ENCODE measurements around the gene DLG2.
"Not testable (repeated sequence)": the region's sequence is repeated elsewhere in the genome, so short reads cannot be mapped to it uniquely, and the experiment has no call there.

The DLG2 gene

GRCh38 chr11:85095239-85095638 lies 531.9 kb downstream of the DLG2 start:
- no peak for DNase-seq

GRCh38 chr11:85094795-85095194 lies 532.3 kb downstream of the DLG2 start:
- no peak for DNase-seq

- DNase-seq, result no peak
These were observed 537.5 kb downstream of the DLG2 start for GRCh38 chr11:85089654-85090053.

GRCh38 chr11:85088286-85088685 lies 538.9 kb downstream of the DLG2 start:
- DNase-seq, result no peak

GRCh38 chr11:85086504-85087284 lies 540.5 kb downstream of the DLG2 start:
- DNase-seq, result no peak

GRCh38 chr11:85076535-85077330 lies 550.4 kb downstream of the DLG2 start:
- no peak for DNase-seq

GRCh38 chr11:85062659-85063058 lies 564.5 kb downstream of the DLG2 start:
- DNase-seq, result no peak

GRCh38 chr11:85052636-85053035 lies 574.5 kb downstream of the DLG2 start:
- DNase-seq, result no peak

- DNase-seq, result no peak
These were observed 578.3 kb downstream of the DLG2 start for GRCh38 chr11:85048801-85049200.

- DNase-seq, result no peak
These were observed 581.4 kb downstream of the DLG2 start for GRCh38 chr11:85045716-85046115.

- no peak for DNase-seq
These were observed 582.2 kb downstream of the DLG2 start for GRCh38 chr11:85044911-85045310.

- DNase-seq, result no peak
These were observed 584.8 kb downstream of the DLG2 start for GRCh38 chr11:85042361-85042760.

GRCh38 chr11:85040166-85040565 lies 587.0 kb downstream of the DLG2 start:
- no peak for DNase-seq

GRCh38 chr11:85029964-85030363 lies 597.2 kb downstream of the DLG2 start:
- no peak for DNase-seq

GRCh38 chr11:85028329-85029101 lies 598.6 kb downstream of the DLG2 start:
- DNase-seq, result no peak

GRCh38 chr11:85027346-85027745 lies 599.8 kb downstream of the DLG2 start:
- DNase-seq, result no peak

GRCh38 chr11:85021058-85021457 lies 606.1 kb downstream of the DLG2 start:
- no peak for DNase-seq

GRCh38 chr11:84993386-84993785 lies 633.8 kb downstream of the DLG2 start:
- DNase-seq, result peak in 1 of 2 experiments; percentile 2

GRCh38 chr11:84990141-84990540 lies 637.0 kb downstream of the DLG2 start:
- no peak for DNase-seq

- DNase-seq, result not testable (repeated sequence)
These were observed 639.4 kb downstream of the DLG2 start for GRCh38 chr11:84987686-84988187.

GRCh38 chr11:84981301-84981700 lies 645.8 kb downstream of the DLG2 start:
- no peak for DNase-seq

- no peak for DNase-seq
These were observed 658.0 kb downstream of the DLG2 start for GRCh38 chr11:84969103-84969502.

- DNase-seq, result no peak
These were observed 661.7 kb downstream of the DLG2 start for GRCh38 chr11:84965484-84965883.
